GM18861 (cell line): ENCODE measurements around the gene UGT2B15.
"Not testable (repeated sequence)": the region's sequence is repeated elsewhere in the genome, so short reads cannot be mapped to it uniquely, and the experiment has no call there.

ENCODE experiments used
- ATAC-seq: cut with Tn5 transposase; IDR thresholded peaks from one replicate; pipeline ENCODE4 v1.9.1; 2021; ENCODE audit not compliant: unreplicated experiment

Gene UGT2B15

GRCh38 chr4:68670479-68670939 is at the start of gene UGT2B15:
Gene UGT2B15 (minus strand): TSS chr4:68670652. CDS start chr4:68670618, 34 bp downstream.
- not testable (repeated sequence) for ATAC-seq

- ATAC-seq, result no peak
These were observed 48.6 kb upstream of the UGT2B15 start for GRCh38 chr4:68719075-68719473.

GRCh38 chr4:68718447-68719074 is 48.1 kb upstream of the UGT2B15 start:
- ATAC-seq, result peak; percentile 64

- ATAC-seq, result peak; percentile 71
These were observed 47.5 kb upstream of the UGT2B15 start for GRCh38 chr4:68717999-68718398.

GRCh38 chr4:68714400-68714799 is 43.9 kb upstream of the UGT2B15 start:
- ATAC-seq, result no peak

- no peak for ATAC-seq
These were observed 41.8 kb upstream of the UGT2B15 start for GRCh38 chr4:68712207-68712606.

- no peak for ATAC-seq
These were observed 38.1 kb upstream of the UGT2B15 start for GRCh38 chr4:68708566-68708965.

GRCh38 chr4:68703168-68703567 is 32.7 kb upstream of the UGT2B15 start:
- not testable (repeated sequence) for ATAC-seq

GRCh38 chr4:68700152-68700551 is 29.7 kb upstream of the UGT2B15 start:
- ATAC-seq, result no peak

- no peak for ATAC-seq
These were observed 23.0 kb upstream of the UGT2B15 start for GRCh38 chr4:68693325-68694075.

- no peak for ATAC-seq
These were observed 20.7 kb upstream of the UGT2B15 start for GRCh38 chr4:68691186-68691585.

GRCh38 chr4:68683034-68683433 is 12.6 kb upstream of the UGT2B15 start:
- ATAC-seq, result no peak

GRCh38 chr4:68681298-68681697 is 10.8 kb upstream of the UGT2B15 start:
- not testable (repeated sequence) for ATAC-seq

GRCh38 chr4:68673143-68673542 is 2.7 kb upstream of the UGT2B15 start:
- no peak for ATAC-seq

GRCh38 chr4:68671217-68671616 is 765 bp upstream of the UGT2B15 start:
- ATAC-seq, result not testable (repeated sequence)

GRCh38 chr4:68668537-68669163 is 1.8 kb downstream of the UGT2B15 start:
- not testable (repeated sequence) for ATAC-seq

GRCh38 chr4:68667551-68667950 is 2.9 kb downstream of the UGT2B15 start:
- ATAC-seq, result not testable (repeated sequence)

- not testable (repeated sequence) for ATAC-seq
These were observed 5.7 kb downstream of the UGT2B15 start for GRCh38 chr4:68664721-68665120.

- ATAC-seq, result not testable (repeated sequence)
These were observed 7.4 kb downstream of the UGT2B15 start for GRCh38 chr4:68662836-68663574.

GRCh38 chr4:68658672-68659071 is 11.8 kb downstream of the UGT2B15 start:
- no peak for ATAC-seq

- ATAC-seq, result peak; percentile 53
These were observed 13.3 kb downstream of the UGT2B15 start for GRCh38 chr4:68657022-68657594.
